ENCODE data around the gene LEMD3. TPM values are rescaled to one million over a fixed set of nuclear protein-coding genes. Genes with fewer than 3 reads are reported as not detected.

LEMD3 gene
- total and polyA plus RNA-seq, 2 of the 8 experiments (the other 6 are each of a cell fraction or from before 2014, with no cell fraction given): 5.8 to 33.2 TPM

DNA sequence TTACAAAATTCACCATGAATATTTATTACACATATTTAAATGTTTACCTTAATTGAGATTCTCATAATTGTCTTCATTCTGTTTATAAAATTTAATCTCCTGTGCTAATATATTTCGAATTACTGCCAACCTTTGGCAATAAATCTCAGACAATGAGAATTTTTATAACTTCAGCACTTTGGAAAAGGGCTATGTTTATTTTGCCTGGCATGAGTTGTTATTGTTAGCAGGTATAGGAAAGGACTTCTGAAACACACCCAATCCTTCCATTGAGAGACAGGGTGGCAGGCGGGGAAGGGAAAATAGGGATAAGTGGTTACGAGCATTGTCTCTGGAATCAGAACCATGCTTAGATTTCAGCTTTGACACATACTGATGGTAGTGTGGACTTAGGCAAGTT is 97.0 kb downstream of the LEMD3 start:
- Histone ChIP-seq H3K36me3 (ENCODE audit: control insufficient read depth in 2 of 4, insufficient read depth in 4 of 4, low read length in 3 of 4) (no peaks in the 10 kb centered on the region), H2BK15ac (ENCODE audit: low read length) (no peak overlapping the region), H2BK5ac (ENCODE audit: low read depth, low read length) (no peak overlapping the region), H3K4me2 (ENCODE audit: insufficient read depth in 1 of 2, low read depth in 2 of 2, low read length in 2 of 2) (no peak overlapping the region), H2AK5ac (ENCODE audit: low read depth, low read length) (no peak overlapping the region), H3K79me1 (ENCODE audit: low read depth, low read length) (no peaks in the 10 kb centered on the region), H4K91ac (replicated peaks; ENCODE audit: insufficient read length, low read length) (no peak overlapping the region), H2BK12ac (ENCODE audit: low read depth, low read length) (no peak overlapping the region), H3K4me1 (replicated peaks in 1 of 4; ENCODE audit: control insufficient read depth in 3 of 4, insufficient read depth in 4 of 4, low read length in 3 of 4) (no peaks in the 10 kb centered on the region), H3K9me3 (ENCODE audit: insufficient read depth in 2 of 2, low read depth in 1 of 2, low read length in 1 of 2) (no peaks in the 10 kb centered on the region), H3K4ac (replicated peaks; ENCODE audit: insufficient read length, low read depth, low read length) (no peak overlapping the region), H3K14ac (ENCODE audit: insufficient read length) (no peak overlapping the region), H2AFZ (ENCODE audit: low read length) (no peak overlapping the region), H4K20me1 (replicated peaks in 1 of 2; ENCODE audit: control insufficient read depth in 1 of 2, insufficient read depth in 2 of 2, low read length in 2 of 2) (no peaks in the 10 kb centered on the region), H3K9ac (replicated peaks in 1 of 4; ENCODE audit: extremely low read depth in 1 of 4, low read depth in 3 of 4, low read length in 3 of 4) (no peak overlapping the region), H2BK20ac (ENCODE audit: low read length) (no peak overlapping the region), H4K8ac (ENCODE audit: extremely low read depth, insufficient read depth, low read length) (no peak overlapping the region), H3K79me2 (ENCODE audit: control insufficient read depth in 1 of 2, insufficient read depth in 2 of 2, low read length in 2 of 2) (no peaks in the 10 kb centered on the region), H3K56ac (replicated peaks; ENCODE audit: insufficient read length, low read depth, low read length) (no peak overlapping the region), H3K18ac (ENCODE audit: extremely low read depth, low read length) (no peak overlapping the region), H3K27me3 (replicated peaks in 1 of 4; ENCODE audit: control insufficient read depth in 3 of 4, extremely low read depth in 1 of 4, insufficient read depth in 3 of 4, low read length in 3 of 4) (no peaks in the 10 kb centered on the region), H2BK120ac (replicated peaks; ENCODE audit: low read depth, low read length) (no peak overlapping the region), H3K4me3 (ENCODE audit: extremely low read depth in 1 of 4, insufficient read depth in 2 of 4, low read depth in 3 of 4, low read length in 4 of 4) (no peak overlapping the region), H3K27ac (ENCODE audit: low read depth, low read length) (no peak overlapping the region), H3K23me2 (ENCODE audit: low read depth, low read length) (no peaks in the 10 kb centered on the region; the same call in 1 of the 2 replicates), H4K5ac (ENCODE audit: insufficient read length, low read depth, low read length) (no peak overlapping the region), H3K23ac (ENCODE audit: insufficient read length) (no peak overlapping the region)
- FAIRE-seq: no peak
- no peak for TF ChIP-seq SAP30 (IDR thresholded peaks at IDR 0.05; ENCODE audit: insufficient read depth, insufficient replicate concordance, low read length)
- no peak for TF ChIP-seq POLR2AphosphoS5 (IDR thresholded peaks at IDR 0.05; ENCODE audit: low read depth, low read length)
- WGBS, 2 experiments (ENCODE audit: extremely low coverage in 1 of 2, insufficient coverage in 1 of 2, insufficient read length in 1 of 2, insufficient replicate concordance in 2 of 2, low coverage in 1 of 2, low lambda C conversion rate in 2 of 2, missing lambda C conversion rate in 1 of 2): 96% methylated on average over 3 of the region's 3 CpGs; no CpG with 5 or more reads in 1 of the 2 experiments
- POLR2A ChIA-PET (ENCODE audit: partially characterized antibody): no interaction called here
- CTCF ChIA-PET (ENCODE audit: partially characterized antibody): interaction anchor here (0.5 to 1.1 kb wide), 2 partner anchors 9 to 448 kb away, joined by 3 to 5 read pairs; no protein-coding TSS in a partner anchor
- DNase-seq (ENCODE audit: low read depth in 1 of 2, low spot score in 2 of 2): no peak

Measured in H1 (cell line).